GM23248 (cell line): Measurements from ENCODE around the gene UNC13B.

ENCODE experiments used
- EZH2 ChIP-seq: fragments of 200-600 bp; sonication (generic); IDR thresholded peaks from 2 replicates; pipeline ENCODE4 v1.6.1; 2018; ENCODE audit warnings: antibody characterized with exemption, mild to moderate bottlenecking; ENCODE audit not compliant: insufficient read depth, poor library complexity, severe bottlenecking
- EZH2phosphoT487 ChIP-seq: fragments of 200-600 bp; sonication (generic); IDR thresholded peaks from 2 replicates; pipeline ENCODE4 v1.6.1; 2018; ENCODE audit warnings: antibody characterized with exemption, moderate library complexity, mild to moderate bottlenecking, low read depth; ENCODE audit not compliant: insufficient read depth

GRCh38 chr9:35424356-35425352 lies 262.8 kb downstream of the UNC13B start:
- TF ChIP-seq EZH2: no peak
- no peak for TF ChIP-seq EZH2phosphoT487
